ENCODE results near the gene CFAP100. TPM values are rescaled to one million over a fixed set of nuclear protein-coding genes. Genes with fewer than 3 reads are reported as not detected.

The CFAP100 gene
- total RNA-seq, 1 donor from 2014 or later: not detected

GRCh38 chr3:126358816-126359181, 35.9 kb upstream of the CFAP100 start:
- H3K4me3 ChIP-seq: no peak overlapping the region
- peaks cover 13% of the 10 kb centered on the region for H3K27me3 ChIP-seq (ENCODE audit: low read depth)
- peaks cover 44% of the 10 kb centered on the region for H3K4me1 ChIP-seq
- no peaks in the 10 kb centered on the region for H3K36me3 ChIP-seq
- no peak for DNase-seq
- intact Hi-C loops (cut with micrococcal nuclease): loop anchor here (10.0 kb wide), 1 partner anchor 94 kb away; no protein-coding TSS in a partner anchor
- TF ChIP-seq CTCF (IDR thresholded peaks at IDR 0.05; ENCODE audit: borderline replicate concordance): no peak
- no peak overlapping the region for H3K27ac ChIP-seq (replicated peaks)
- H3K9me3 ChIP-seq (replicated peaks): peaks cover 8% of the 10 kb centered on the region

- intact Hi-C loops (cut with micrococcal nuclease): no loop called here
- H3K27me3 ChIP-seq (ENCODE audit: low read depth): peaks cover 13% of the 10 kb centered on the region
These were observed 34.5 kb upstream of the CFAP100 start for GRCh38 chr3:126360046-126360713.

GRCh38 chr3:126360714-126361060, 34.0 kb upstream of the CFAP100 start:
- no peak for TF ChIP-seq CTCF (IDR thresholded peaks at IDR 0.05; ENCODE audit: borderline replicate concordance)
- H3K27me3 ChIP-seq (ENCODE audit: low read depth): peaks cover 13% of the 10 kb centered on the region
- DNase-seq: no peak
- intact Hi-C loops (cut with micrococcal nuclease): no loop called here
- no peak overlapping the region for H3K27ac ChIP-seq (replicated peaks)
- H3K9me3 ChIP-seq (replicated peaks): peaks cover 8% of the 10 kb centered on the region
- peaks cover 25% of the 10 kb centered on the region for H3K4me1 ChIP-seq
- no peaks in the 10 kb centered on the region for H3K36me3 ChIP-seq
- H3K4me3 ChIP-seq: no peak overlapping the region

More at GRCh38 chr3:126360046-126360713, 34.5 kb upstream of the CFAP100 start:
- Histone ChIP-seq H3K36me3 (no peaks in the 10 kb centered on the region), H3K9me3 (replicated peaks) (peaks cover 8% of the 10 kb centered on the region), H3K27ac (replicated peaks) (no peak overlapping the region), H3K4me1 (peaks cover 30% of the 10 kb centered on the region), H3K4me3 (no peak overlapping the region)
- TF ChIP-seq CTCF (IDR thresholded peaks at IDR 0.05; ENCODE audit: borderline replicate concordance): no peak
- no peak for DNase-seq

GRCh38 chr3:126361211-126361610, 33.5 kb upstream of the CFAP100 start:
- intact Hi-C loops (cut with micrococcal nuclease): no loop called here
- DNase-seq: no peak
- H3K27ac ChIP-seq (replicated peaks): no peak overlapping the region
- TF ChIP-seq CTCF (IDR thresholded peaks at IDR 0.05; ENCODE audit: borderline replicate concordance): no peak
- peaks cover 20% of the 10 kb centered on the region for H3K4me1 ChIP-seq
- H3K27me3 ChIP-seq (ENCODE audit: low read depth): peaks cover 13% of the 10 kb centered on the region
- H3K9me3 ChIP-seq (replicated peaks): peaks cover 8% of the 10 kb centered on the region
- no peak overlapping the region for H3K4me3 ChIP-seq
- H3K36me3 ChIP-seq: no peaks in the 10 kb centered on the region

GRCh38 chr3:126364130-126364695, 30.5 kb upstream of the CFAP100 start:
- Histone ChIP-seq H3K9me3 (replicated peaks) (peaks cover 5% of the 10 kb centered on the region), H3K4me1 (no peaks in the 10 kb centered on the region), H3K4me3 (no peak overlapping the region), H3K27me3 (ENCODE audit: low read depth) (peaks cover 13% of the 10 kb centered on the region), H3K27ac (replicated peaks) (no peak overlapping the region), H3K36me3 (no peaks in the 10 kb centered on the region)
- intact Hi-C loops (cut with micrococcal nuclease): no loop called here
- no peak for DNase-seq
- TF ChIP-seq CTCF (IDR thresholded peaks at IDR 0.05; ENCODE audit: borderline replicate concordance): no peak

Data from left ventricle myocardium inferior (tissue), 1 donor.